Astrocyte (in vitro differentiated cells and primary cell): Measurements from ENCODE around the gene SHISA9.

Source experiments
- EZH2 ChIP-seq: IDR thresholded peaks from 2 replicates; pipeline ENCODE4 v1.6.1; 2012; ENCODE audit warnings: mild to moderate bottlenecking, low read length, inconsistent platforms; ENCODE audit not compliant: insufficient read depth
- TF ChIP-seq, protein P1 (sequence below): IDR thresholded peaks from 2 replicates; pipeline ENCODE4 v1.5.1; 2011; ENCODE audit warnings: low read depth, mild to moderate bottlenecking, inconsistent platforms, low read length, moderate library complexity; ENCODE audit not compliant: insufficient read depth

DNA sequence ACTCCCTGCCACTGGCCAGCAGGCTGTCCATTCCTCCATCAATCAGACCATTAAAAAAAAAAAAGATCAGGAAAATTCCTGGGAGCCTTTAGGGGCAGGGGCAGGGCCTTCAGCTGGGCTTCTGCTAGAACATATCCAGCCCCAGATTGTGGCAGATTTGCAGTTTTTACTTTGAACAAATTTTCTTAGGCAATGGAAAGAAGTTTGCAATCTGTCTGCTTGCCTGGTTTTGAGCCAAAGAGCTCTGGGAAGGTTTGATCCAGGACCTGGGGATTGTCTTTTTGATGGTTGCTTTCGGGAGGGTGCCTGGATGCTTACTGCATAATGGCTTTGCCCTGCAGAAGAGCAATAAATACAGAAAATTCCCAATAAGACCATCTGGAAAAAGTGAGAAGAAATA is 145.9 kb downstream of the SHISA9 start:
- TF ChIP-seq, protein P1, sequence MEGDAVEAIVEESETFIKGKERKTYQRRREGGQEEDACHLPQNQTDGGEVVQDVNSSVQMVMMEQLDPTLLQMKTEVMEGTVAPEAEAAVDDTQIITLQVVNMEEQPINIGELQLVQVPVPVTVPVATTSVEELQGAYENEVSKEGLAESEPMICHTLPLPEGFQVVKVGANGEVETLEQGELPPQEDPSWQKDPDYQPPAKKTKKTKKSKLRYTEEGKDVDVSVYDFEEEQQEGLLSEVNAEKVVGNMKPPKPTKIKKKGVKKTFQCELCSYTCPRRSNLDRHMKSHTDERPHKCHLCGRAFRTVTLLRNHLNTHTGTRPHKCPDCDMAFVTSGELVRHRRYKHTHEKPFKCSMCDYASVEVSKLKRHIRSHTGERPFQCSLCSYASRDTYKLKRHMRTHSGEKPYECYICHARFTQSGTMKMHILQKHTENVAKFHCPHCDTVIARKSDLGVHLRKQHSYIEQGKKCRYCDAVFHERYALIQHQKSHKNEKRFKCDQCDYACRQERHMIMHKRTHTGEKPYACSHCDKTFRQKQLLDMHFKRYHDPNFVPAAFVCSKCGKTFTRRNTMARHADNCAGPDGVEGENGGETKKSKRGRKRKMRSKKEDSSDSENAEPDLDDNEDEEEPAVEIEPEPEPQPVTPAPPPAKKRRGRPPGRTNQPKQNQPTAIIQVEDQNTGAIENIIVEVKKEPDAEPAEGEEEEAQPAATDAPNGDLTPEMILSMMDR = no peak
- no peak for TF ChIP-seq EZH2
